Progenitor cell of endocrine pancreas (in vitro differentiated cells): ENCODE results near the gene DHRS1. TPM values are rescaled to one million over a fixed set of nuclear protein-coding genes. Genes with fewer than 3 reads are reported as not detected.
"Not testable (repeated sequence)": the region's sequence is repeated elsewhere in the genome, so short reads cannot be mapped to it uniquely, and the experiment has no call there.

ENCODE experiments used
- DNase-seq: peaks from one replicate; pipeline ENCODE4 v3.0.0; 2021; ENCODE audit warnings: low spot score; ENCODE audit not compliant: unreplicated experiment
- H3K27ac Mint-ChIP-seq: 2 replicates; pipeline ENCODE4 v1.8.0; 2021; ENCODE audit warnings: mild to moderate bottlenecking, moderate library complexity, mixed read lengths
- H3K27me3 Mint-ChIP-seq: 2 replicates; pipeline ENCODE4 v1.8.0; 2021; ENCODE audit warnings: mixed read lengths
- H3K36me3 Mint-ChIP-seq: 2 replicates; pipeline ENCODE4 v1.8.0; 2022; ENCODE audit warnings: mixed read lengths; ENCODE audit not compliant: insufficient read depth
- H3K4me1 Mint-ChIP-seq: 2 replicates; pipeline ENCODE4 v1.8.0; 2021; ENCODE audit warnings: low read depth, mixed read lengths
- H3K4me3 Mint-ChIP-seq: 2 replicates; pipeline ENCODE4 v1.8.0; 2021; ENCODE audit warnings: low read depth, mild to moderate bottlenecking, moderate library complexity, mixed read lengths
- H3K9me3 Mint-ChIP-seq: 2 replicates; pipeline ENCODE4 v1.8.0; 2021; ENCODE audit warnings: low read depth, mixed read lengths
- total RNA-seq: library from RNA; stranded (reverse); gene quantifications from 2 replicates; pipeline ENCODE4 v1.2.1, GENCODE V29; 2021
- TF ChIP-seq, protein P1 (sequence below): fragments of 200-600 bp; sonication (generic); IDR thresholded peaks from one replicate; pipeline ENCODE4 v1.5.0; 2021; ENCODE audit warnings: antibody characterized with exemption, mild to moderate bottlenecking; ENCODE audit not compliant: unreplicated experiment

DHRS1 gene
- total RNA-seq, 1 donor from 2014 or later: 33.4 TPM

DNA sequence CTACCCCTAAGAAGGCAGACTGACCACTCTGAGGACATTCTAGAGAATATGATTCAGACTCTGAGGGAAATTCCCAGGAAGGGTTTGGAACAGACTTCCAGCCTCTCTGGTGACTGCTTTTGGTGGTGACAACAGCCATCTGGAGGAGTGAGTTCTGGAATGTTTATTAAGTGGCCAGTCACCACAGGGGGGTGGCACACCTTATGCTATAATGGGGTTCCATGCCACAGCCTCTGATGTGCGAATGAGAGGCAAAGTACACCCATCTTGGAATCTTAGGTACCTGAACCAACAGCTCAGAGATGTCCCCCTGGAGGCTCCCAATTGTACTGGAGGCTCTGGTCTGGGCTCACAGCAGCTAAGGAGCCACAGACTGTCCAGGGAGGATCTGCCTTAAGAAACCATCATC lies 47.7 kb downstream of the DHRS1 start:
- H3K36me3 Mint-ChIP-seq: no peaks in the 10 kb centered on the region
- H3K9me3 Mint-ChIP-seq: no peaks in the 10 kb centered on the region
- no peak overlapping the region for H3K4me3 Mint-ChIP-seq
- H3K27me3 Mint-ChIP-seq: no peaks in the 10 kb centered on the region
- H3K27ac Mint-ChIP-seq: no peak overlapping the region
- no peak for DNase-seq
- H3K4me1 Mint-ChIP-seq: no peaks in the 10 kb centered on the region
- TF ChIP-seq, protein P1, sequence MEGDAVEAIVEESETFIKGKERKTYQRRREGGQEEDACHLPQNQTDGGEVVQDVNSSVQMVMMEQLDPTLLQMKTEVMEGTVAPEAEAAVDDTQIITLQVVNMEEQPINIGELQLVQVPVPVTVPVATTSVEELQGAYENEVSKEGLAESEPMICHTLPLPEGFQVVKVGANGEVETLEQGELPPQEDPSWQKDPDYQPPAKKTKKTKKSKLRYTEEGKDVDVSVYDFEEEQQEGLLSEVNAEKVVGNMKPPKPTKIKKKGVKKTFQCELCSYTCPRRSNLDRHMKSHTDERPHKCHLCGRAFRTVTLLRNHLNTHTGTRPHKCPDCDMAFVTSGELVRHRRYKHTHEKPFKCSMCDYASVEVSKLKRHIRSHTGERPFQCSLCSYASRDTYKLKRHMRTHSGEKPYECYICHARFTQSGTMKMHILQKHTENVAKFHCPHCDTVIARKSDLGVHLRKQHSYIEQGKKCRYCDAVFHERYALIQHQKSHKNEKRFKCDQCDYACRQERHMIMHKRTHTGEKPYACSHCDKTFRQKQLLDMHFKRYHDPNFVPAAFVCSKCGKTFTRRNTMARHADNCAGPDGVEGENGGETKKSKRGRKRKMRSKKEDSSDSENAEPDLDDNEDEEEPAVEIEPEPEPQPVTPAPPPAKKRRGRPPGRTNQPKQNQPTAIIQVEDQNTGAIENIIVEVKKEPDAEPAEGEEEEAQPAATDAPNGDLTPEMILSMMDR: no peak

DNA sequence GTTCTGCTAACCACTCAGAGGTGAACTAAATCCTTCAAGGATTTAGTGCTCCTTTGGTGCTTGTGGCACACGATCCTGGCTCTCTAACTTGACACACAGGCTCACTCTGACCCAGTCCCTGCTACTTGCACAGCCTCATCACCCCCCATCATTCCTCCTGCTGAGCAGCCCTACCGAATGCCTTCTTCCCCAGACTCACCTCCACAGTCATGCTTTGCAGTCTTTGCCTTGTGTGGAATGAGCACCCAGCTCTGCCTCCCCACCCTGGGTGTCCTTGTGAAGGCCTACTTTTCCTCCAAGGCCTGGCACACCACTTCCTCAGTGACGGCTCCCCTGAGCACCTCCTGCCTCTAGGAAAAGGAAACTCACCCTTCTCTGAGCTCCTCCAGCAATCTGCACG lies 49.2 kb downstream of the DHRS1 start:
- H3K4me1 Mint-ChIP-seq: no peaks in the 10 kb centered on the region
- H3K27me3 Mint-ChIP-seq: no peaks in the 10 kb centered on the region
- H3K27ac Mint-ChIP-seq: no peak overlapping the region
- no peaks in the 10 kb centered on the region for H3K9me3 Mint-ChIP-seq
- no peak for DNase-seq
- TF ChIP-seq, protein P1: no peak
- H3K36me3 Mint-ChIP-seq: no peaks in the 10 kb centered on the region
- no peak overlapping the region for H3K4me3 Mint-ChIP-seq

DNA sequence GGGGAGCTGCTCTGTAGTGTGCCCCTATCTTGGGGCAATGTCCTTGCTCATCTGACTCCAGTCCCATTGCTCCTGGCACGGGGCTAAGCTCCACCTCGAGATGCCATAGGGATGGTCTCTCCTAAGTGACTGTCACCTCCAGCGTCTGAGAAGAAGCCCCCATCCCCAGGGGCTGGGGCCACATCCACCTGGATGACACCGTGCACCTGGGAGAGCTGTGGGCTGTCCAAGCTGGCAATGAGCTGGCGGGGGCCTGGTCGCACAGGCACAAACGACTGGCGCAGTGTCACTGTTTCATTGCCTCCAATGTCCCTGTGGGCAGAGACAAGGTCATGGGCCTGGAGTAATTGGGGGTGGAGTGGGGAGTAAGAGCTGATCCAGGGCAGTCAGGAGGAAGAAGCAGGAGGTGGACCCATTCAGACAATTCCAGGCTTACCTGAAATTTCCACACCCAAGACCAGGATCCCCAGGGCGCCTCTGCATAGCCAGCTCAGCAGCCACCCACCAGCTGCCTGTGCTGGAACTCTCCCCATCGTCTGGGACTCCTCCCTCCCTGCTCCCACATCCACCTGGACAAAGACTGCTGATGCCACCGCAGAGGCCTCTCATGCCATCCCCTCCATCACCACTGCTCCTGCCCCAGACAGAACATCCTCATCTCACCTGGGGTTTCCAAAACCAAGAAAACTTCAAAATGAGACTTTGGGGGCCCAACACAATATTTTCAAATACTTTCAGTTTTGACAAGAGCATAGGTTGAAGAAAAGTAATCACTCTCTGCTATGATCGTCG lies 50.2 kb downstream of the DHRS1 start:
- DNase-seq: no peak
- TF ChIP-seq, protein P1: no peak
- Mint-ChIP-seq H3K27ac (peak overlapping the region; percentile 86), H3K27me3 (no peaks in the 10 kb centered on the region), H3K4me1 (peaks cover 2% of the 10 kb centered on the region), H3K9me3 (no peaks in the 10 kb centered on the region), H3K36me3 (no peaks in the 10 kb centered on the region), H3K4me3 (no peak overlapping the region)

DNA sequence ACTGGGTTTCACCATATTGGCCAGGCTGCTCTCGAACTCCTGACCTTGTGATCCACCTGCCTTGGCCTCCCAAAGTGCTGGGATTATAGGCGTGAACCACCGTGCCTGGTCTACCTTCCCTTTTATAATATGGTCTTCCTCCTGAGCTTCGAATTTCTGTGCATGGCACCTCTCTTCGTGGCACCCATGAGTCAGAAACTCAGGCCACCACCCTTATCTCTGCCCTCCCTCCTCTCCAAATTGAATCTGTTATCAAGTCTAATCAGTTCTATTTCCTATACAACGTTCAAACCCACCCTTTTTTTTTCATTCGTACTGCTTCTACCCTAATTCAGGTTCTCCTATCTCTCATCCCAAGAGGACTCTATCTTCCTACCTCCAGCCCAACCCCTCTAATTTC lies 52.2 kb downstream of the DHRS1 start:
- H3K27me3 Mint-ChIP-seq: no peaks in the 10 kb centered on the region
- H3K4me3 Mint-ChIP-seq: no peak overlapping the region
- no peaks in the 10 kb centered on the region for H3K9me3 Mint-ChIP-seq

DNA sequence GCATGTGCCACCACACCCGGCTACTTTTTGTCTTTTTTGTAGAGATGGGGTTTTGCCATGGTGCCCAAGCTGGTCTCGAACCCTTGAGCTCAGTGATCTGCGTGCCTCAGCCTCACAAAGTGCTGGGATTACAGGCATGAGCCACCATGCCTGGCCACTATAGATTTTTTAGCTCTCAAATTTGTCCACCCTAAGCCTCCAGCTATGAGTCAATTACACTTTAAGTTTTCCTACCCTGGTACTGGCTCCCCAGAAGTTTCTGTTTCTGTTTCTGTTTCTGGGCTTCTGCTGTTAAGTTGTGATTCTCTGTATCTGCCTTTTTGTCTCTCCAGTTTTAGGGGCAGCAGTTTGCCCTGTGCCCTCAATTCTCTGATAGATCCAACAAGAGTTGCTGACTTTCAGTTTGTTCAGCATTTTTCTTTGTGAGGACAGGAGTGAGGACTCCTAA lies 52.8 kb downstream of the DHRS1 start:
- H3K27ac Mint-ChIP-seq: no peak overlapping the region
- no peaks in the 10 kb centered on the region for H3K27me3 Mint-ChIP-seq
- no peaks in the 10 kb centered on the region for H3K36me3 Mint-ChIP-seq
- H3K4me3 Mint-ChIP-seq: no peak overlapping the region
- H3K4me1 Mint-ChIP-seq: peaks cover 9% of the 10 kb centered on the region
- no peak for DNase-seq
- TF ChIP-seq, protein P1: no peak
- no peaks in the 10 kb centered on the region for H3K9me3 Mint-ChIP-seq

More for the DNA sequence above, 52.2 kb downstream of the DHRS1 start:
- TF ChIP-seq, protein P1: no peak
- no peaks in the 10 kb centered on the region for H3K36me3 Mint-ChIP-seq
- DNase-seq: no peak
- H3K27ac Mint-ChIP-seq: no peak overlapping the region
- H3K4me1 Mint-ChIP-seq: peaks cover 8% of the 10 kb centered on the region

DNA sequence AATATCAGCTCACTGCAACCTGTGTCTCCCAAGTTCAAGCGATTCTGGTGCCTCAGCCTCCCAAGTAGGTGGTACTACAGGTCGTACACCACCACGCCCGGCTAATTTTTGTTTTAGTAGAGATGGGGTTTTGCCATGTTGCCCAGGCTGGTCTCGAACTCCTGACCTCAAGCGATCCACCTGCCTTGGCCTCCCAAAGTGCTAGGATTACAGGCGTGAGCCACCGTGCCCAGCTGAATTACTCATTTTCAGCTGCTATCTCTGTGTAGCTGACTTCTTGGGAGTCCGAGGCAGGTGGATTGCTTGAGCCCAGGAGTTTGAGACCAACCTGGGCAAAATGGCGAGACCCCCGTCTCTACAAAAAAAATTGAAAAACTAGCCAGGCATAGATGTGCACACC lies 54.2 kb downstream of the DHRS1 start:
- H3K27me3 Mint-ChIP-seq, H3K27ac Mint-ChIP-seq, H3K4me1 Mint-ChIP-seq, DNase-seq, H3K36me3 Mint-ChIP-seq, H3K4me3 Mint-ChIP-seq, H3K9me3 Mint-ChIP-seq: not testable (repeated sequence)
